Endothelial cell of umbilical vein (primary cell): ENCODE measurements around the gene ANKRD31. TPM values are rescaled to one million over a fixed set of nuclear protein-coding genes. Genes with fewer than 3 reads are reported as not detected.

Source experiments
- BruUV-seq: library from RNA; stranded (reverse); fragments of 400-500 nt; replicated peaks from 2 replicates; lab custom pipeline; 2021; lab: Mats Ljungman, UMichigan
- CTCF ChIA-PET: fragments of 300-600, 350-600 bp; sonication (Branson Sonifier 250); formaldehyde crosslinking; loops from one replicate; lab custom pipeline; 2021; ENCODE audit warnings: antibody characterized with exemption, inconsistent platforms; lab: Charles Lee
- POLR2A ChIA-PET: fragments of 300-600, 350-600 bp; sonication (Branson Sonifier 250); formaldehyde crosslinking; loops from one replicate; lab custom pipeline; 2021; ENCODE audit warnings: antibody characterized with exemption, inconsistent platforms; lab: Charles Lee
- DNase-seq: peaks from one replicate; pipeline ENCODE4 v3.0.0-alpha.2; 2011; ENCODE audit warnings: low read depth, low spot score
- FAIRE-seq: peaks from 2 replicates; lab custom pipeline; 2011; peaks lifted over from hg19 to GRCh38; lab: Jason Lieb, UNC
- H2AFZ ChIP-seq: 2 replicates; pipeline ENCODE4 v1.6.0; 2012; ENCODE audit warnings: low read depth, low read length, control low read depth, inconsistent platforms
- H3K27ac ChIP-seq: 2 replicates; pipeline ENCODE4 v1.5.1; 2011; ENCODE audit warnings: low read depth, mild to moderate bottlenecking, control low read depth, low read length, moderate library complexity; ENCODE audit not compliant: insufficient read depth
- H3K27me3 ChIP-seq, 2 experiments: 2 replicates each; pipeline versions ENCODE4 v1.6.0 to v1.6.1; 2011; ENCODE audit warnings: low read length in 2 of 2, mixed read lengths in 1 of 2; ENCODE audit not compliant: control insufficient read depth in 2 of 2, insufficient read depth in 2 of 2
- H3K36me3 ChIP-seq, 2 experiments: 2 replicates in 1 of 2; 3 replicates in 1 of 2; pipeline ENCODE4 v1.5.1; 2011; ENCODE audit warnings: low read length in 2 of 2, mild to moderate bottlenecking in 1 of 2, moderate library complexity in 1 of 2; ENCODE audit not compliant: control insufficient read depth in 2 of 2, insufficient read depth in 2 of 2; ENCODE audit errors: extremely low read depth in 1 of 2
- H3K4me1 ChIP-seq: 3 replicates; pipeline ENCODE4 v1.5.1; 2011; ENCODE audit warnings: mild to moderate bottlenecking, low read length; ENCODE audit not compliant: control insufficient read depth, insufficient read depth; ENCODE audit errors: extremely low read depth
- H3K4me2 ChIP-seq: 2 replicates; pipeline ENCODE4 v1.6.1; 2011; ENCODE audit warnings: low read length, control low read depth, mixed read lengths; ENCODE audit not compliant: insufficient read depth
- H3K4me3 ChIP-seq, 3 experiments: fragments of 200-600 bp in 1 of 3; sonication (generic), shearing (Covaris generic) in 1 of 3; replicated peaks in 1 of 3; 2 replicates each; pipeline ENCODE4 v1.5.1; 2011 to 2016; ENCODE audit warnings: control low read depth in 3 of 3, low read length in 3 of 3, mild to moderate bottlenecking in 2 of 3, inconsistent platforms in 1 of 3, low read depth in 1 of 3, moderate library complexity in 1 of 3; ENCODE audit not compliant: insufficient read depth in 1 of 3
- H3K79me2 ChIP-seq: 2 replicates; pipeline ENCODE4 v1.6.0; 2012; ENCODE audit warnings: low read length, inconsistent platforms; ENCODE audit not compliant: control insufficient read depth, insufficient read depth
- H3K9ac ChIP-seq: replicated peaks from 2 replicates; pipeline ENCODE3; 2011; ENCODE audit warnings: low read length, control low read depth; ENCODE audit not compliant: insufficient read depth; ENCODE audit errors: extremely low read depth
- H3K9me1 ChIP-seq: replicated peaks from 3 replicates; pipeline ENCODE4 v1.6.0; 2011; ENCODE audit warnings: mild to moderate bottlenecking, low read length; ENCODE audit not compliant: control insufficient read depth, insufficient read depth; ENCODE audit errors: extremely low read depth
- H3K9me3 ChIP-seq: replicated peaks from 2 replicates; pipeline ENCODE4 v1.5.1; 2012; ENCODE audit warnings: low read length, inconsistent platforms; ENCODE audit not compliant: control insufficient read depth, insufficient read depth
- H4K20me1 ChIP-seq: replicated peaks from 2 replicates; pipeline ENCODE3; 2011; ENCODE audit warnings: mild to moderate bottlenecking, low read length; ENCODE audit not compliant: control insufficient read depth, insufficient read depth; ENCODE audit errors: extremely low read depth
- EZH2 ChIP-seq: IDR thresholded peaks from 2 replicates; pipeline ENCODE4 v1.6.1; 2012; ENCODE audit warnings: borderline replicate concordance, low read depth, mild to moderate bottlenecking, moderate library complexity, low read length, inconsistent platforms; ENCODE audit not compliant: severe bottlenecking
- FOS ChIP-seq: IDR thresholded peaks from 2 replicates; pipeline ENCODE4 v1.6.1; 2011; ENCODE audit warnings: mild to moderate bottlenecking, low read length, moderate library complexity, borderline replicate concordance; ENCODE audit not compliant: insufficient read depth
- GATA2 ChIP-seq: IDR thresholded peaks from 2 replicates; pipeline ENCODE4 v1.7.0; 2011; ENCODE audit warnings: low read depth, mild to moderate bottlenecking, moderate library complexity, mixed read lengths, low read length; ENCODE audit not compliant: insufficient read length, insufficient read depth
- JUN ChIP-seq: IDR thresholded peaks from 2 replicates; pipeline ENCODE4 v1.6.1; 2011; ENCODE audit warnings: borderline replicate concordance, low read depth; ENCODE audit not compliant: insufficient read length, insufficient read depth
- MYC ChIP-seq: IDR thresholded peaks from one replicate; pipeline ENCODE4 v1.6.1; 2011; ENCODE audit warnings: mild to moderate bottlenecking, low read depth, low read length
- POLR2A ChIP-seq: IDR thresholded peaks from 2 replicates; pipeline ENCODE4 v1.6.1; 2012; ENCODE audit warnings: low read depth, mild to moderate bottlenecking, control low read depth, low read length
- POLR2AphosphoS5 ChIP-seq: IDR thresholded peaks from 2 replicates; pipeline ENCODE4 v1.6.1; 2012; ENCODE audit warnings: low read depth, mild to moderate bottlenecking, control low read depth, low read length, moderate library complexity; ENCODE audit not compliant: insufficient read depth
- dilution Hi-C: fragments of 300-500 bp; cut with MboI; formaldehyde crosslinking; loops from one replicate; pipeline ENCODE4 v1.15.0; 2019; ENCODE audit warnings: low sequenced_read_pairs; ENCODE audit not compliant: extremely low pct_ligation_motif_present
- intact Hi-C: fragments of 100-400 bp; cut with micrococcal nuclease; formaldehyde crosslinking; loops from one replicate; pipeline ENCODE4 v1.10.0; 2022
- polyA plus RNA-seq, 4 experiments: library from polyadenylated mRNA; depleted of rRNA in 3 of 4; stranded (reverse) in 3 of 4; unstranded in 1 of 4; fragments of >200 nt; gene quantifications; 2 replicates each; pipeline versions ENCODE4 v1.2.1 to v1.2.3, GENCODE V29; 2011 to 2012; ENCODE audit warnings: missing spikeins in 1 of 4
- total RNA-seq: library from RNA; stranded (reverse); gene quantifications from 2 replicates; pipeline ENCODE4 v1.2.3, GENCODE V29; 2021
- TF ChIP-seq, protein P1 (sequence below), 2 donors: IDR thresholded peaks; 1 replicate in 1 of 2; 2 replicates in 1 of 2; pipeline ENCODE4 v1.5.1; 2011; ENCODE audit warnings: low read length in 2 of 2, mild to moderate bottlenecking in 2 of 2, moderate library complexity in 2 of 2, control low read depth in 1 of 2, inconsistent platforms in 1 of 2, low read depth in 1 of 2; ENCODE audit not compliant: insufficient read depth in 1 of 2; ENCODE audit errors: extremely low read depth in 1 of 2
- TF ChIP-seq, protein P2 (sequence below): IDR thresholded peaks from 2 replicates; pipeline ENCODE4 v1.6.1; 2011; ENCODE audit not compliant: insufficient read depth, insufficient read length

The ANKRD31 gene
- total and polyA plus RNA-seq, 2 donors (not counting 3 experiments of a cell fraction or from before 2014, with no cell fraction given) = not detected

DNA sequence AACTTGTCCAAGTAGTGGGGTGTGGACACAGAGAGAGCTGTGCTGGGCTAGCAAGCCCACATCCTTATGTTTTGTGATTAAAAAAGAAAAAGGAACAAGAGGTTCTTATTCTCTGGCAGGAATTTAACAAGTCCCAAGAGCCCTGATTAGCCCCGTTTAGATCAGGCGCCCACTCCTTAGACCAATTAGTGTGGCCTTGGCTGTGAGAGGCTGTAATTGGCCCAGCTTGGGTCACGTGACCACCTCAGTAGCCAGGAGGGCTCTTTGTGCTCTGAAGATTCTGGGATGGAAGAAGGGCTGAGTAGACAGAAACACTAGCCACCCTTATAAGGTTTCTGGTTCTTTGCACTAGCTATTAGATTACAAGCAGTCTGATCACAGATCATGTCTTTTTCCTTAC, 215.5 kb downstream of the ANKRD31 start:
- no peak overlapping the region for H3K27ac ChIP-seq
- H3K4me1 ChIP-seq = no peaks in the 10 kb centered on the region
- POLR2A ChIA-PET = no interaction called here
- intact Hi-C loops = no loop called here
- H3K79me2 ChIP-seq = no peaks in the 10 kb centered on the region
- dilution Hi-C loops = no loop called here
- no peaks in the 10 kb centered on the region for H4K20me1 ChIP-seq
- no peak overlapping the region for H3K4me2 ChIP-seq
- no peak overlapping the region for H3K4me3 ChIP-seq
- H3K36me3 ChIP-seq = no peaks in the 10 kb centered on the region
- CTCF ChIA-PET = no interaction called here
- H2AFZ ChIP-seq = no peak overlapping the region
- H3K9me1 ChIP-seq = no peaks in the 10 kb centered on the region
- no peaks in the 10 kb centered on the region for H3K27me3 ChIP-seq
- no peak for DNase-seq
- H3K9me3 ChIP-seq = no peaks in the 10 kb centered on the region
- FAIRE-seq = no peak
- TF ChIP-seq GATA2 (no peak), MYC (no peak), FOS (no peak), EZH2 (no peak), POLR2AphosphoS5 (no peak), JUN (no peak), POLR2A (no peak)
- TF ChIP-seq, protein P1, sequence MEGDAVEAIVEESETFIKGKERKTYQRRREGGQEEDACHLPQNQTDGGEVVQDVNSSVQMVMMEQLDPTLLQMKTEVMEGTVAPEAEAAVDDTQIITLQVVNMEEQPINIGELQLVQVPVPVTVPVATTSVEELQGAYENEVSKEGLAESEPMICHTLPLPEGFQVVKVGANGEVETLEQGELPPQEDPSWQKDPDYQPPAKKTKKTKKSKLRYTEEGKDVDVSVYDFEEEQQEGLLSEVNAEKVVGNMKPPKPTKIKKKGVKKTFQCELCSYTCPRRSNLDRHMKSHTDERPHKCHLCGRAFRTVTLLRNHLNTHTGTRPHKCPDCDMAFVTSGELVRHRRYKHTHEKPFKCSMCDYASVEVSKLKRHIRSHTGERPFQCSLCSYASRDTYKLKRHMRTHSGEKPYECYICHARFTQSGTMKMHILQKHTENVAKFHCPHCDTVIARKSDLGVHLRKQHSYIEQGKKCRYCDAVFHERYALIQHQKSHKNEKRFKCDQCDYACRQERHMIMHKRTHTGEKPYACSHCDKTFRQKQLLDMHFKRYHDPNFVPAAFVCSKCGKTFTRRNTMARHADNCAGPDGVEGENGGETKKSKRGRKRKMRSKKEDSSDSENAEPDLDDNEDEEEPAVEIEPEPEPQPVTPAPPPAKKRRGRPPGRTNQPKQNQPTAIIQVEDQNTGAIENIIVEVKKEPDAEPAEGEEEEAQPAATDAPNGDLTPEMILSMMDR (IDR thresholded peaks at IDR 0.05; ENCODE audit: extremely low read depth in 1 of 2, insufficient read depth in 1 of 2, low read depth in 1 of 2, low read length in 2 of 2) = no peak
- TF ChIP-seq, protein P2, sequence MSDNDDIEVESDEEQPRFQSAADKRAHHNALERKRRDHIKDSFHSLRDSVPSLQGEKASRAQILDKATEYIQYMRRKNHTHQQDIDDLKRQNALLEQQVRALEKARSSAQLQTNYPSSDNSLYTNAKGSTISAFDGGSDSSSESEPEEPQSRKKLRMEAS = no peak
- no TSS peak for BruUV-seq
- H3K9ac ChIP-seq = no peak overlapping the region
